Measurements from ENCODE around the gene TBC1D22A.
"Not testable (repeated sequence)": the region's sequence is repeated elsewhere in the genome, so short reads cannot be mapped to it uniquely, and the experiment has no call there.

Gene TBC1D22A

DNA sequence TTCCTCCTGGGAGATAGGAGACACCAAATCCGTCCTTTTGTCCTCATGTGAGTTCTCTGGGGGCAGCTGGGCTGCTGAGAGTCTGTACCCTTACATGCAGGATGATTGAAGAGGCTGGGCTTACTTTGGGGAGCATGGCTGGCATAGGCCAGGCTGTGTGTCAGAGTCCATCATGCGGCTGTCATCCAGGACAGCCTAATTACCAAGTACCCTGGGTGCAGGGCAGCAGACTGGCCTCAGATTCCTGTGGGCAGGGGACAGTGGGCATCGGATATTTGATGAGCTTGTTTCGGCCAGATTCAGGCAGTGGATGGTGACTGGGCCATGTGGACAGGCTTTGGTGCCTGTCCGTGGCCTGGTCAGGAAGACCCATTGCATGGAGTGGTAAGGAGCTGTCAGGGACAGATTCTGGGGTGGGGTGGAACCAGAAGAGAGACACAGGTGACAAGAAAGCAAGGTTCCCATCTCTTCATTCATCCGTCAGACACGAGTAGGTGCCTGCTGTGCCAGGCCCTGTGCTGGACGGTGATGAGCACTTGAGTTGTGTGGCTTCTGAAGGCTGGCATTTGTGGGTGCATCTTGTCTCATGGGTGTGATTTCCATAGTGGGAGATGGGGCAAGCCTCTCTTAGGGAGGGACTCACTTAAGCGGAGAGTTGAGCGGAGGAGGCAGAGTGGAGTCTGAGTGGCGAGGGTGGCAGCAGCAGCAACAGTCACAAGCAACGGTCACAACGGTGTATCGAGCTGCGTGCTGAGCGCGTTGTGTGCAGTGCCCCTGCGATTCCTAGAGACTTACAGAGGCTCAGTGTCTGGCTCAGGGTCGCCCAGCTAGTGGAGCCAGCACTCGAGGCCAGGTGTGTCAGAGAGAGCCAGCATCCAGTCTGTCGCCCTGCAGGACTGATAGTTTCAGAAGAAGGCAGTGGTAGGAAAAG lies 48.7 kb downstream of the TBC1D22A start:
- DNase-seq (ENCODE audit: low read depth in 1 of 2, low spot score in 1 of 2), result no peak

DNA sequence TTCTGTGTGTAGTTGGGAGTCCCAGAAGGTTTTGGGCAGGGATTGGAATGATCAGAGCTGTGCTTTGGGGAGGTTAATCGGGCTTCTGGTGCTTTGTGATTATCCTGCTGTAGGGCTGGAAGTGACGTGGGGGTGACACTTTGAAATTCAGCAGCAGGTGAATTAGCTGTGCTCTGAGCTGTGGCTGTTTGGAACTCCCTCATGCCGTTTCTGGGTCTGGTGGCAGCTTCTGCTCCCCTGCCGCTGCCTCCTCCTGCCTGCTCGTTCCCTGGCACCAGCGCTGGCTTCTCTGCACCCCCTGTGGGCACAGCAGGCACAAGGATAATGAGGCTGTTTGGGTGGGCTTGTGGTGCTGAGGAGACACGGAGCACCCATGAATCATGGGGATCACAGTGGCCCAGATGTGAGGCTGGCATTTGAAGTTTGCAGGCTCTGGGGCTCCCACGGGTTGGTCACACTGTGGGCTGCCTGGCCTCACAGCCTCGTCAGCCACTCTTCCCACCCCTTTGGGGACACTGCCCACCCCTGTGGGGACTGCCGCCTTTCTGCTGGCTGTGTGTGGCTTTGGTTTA lies 49.7 kb downstream of the TBC1D22A start:
- DNase-seq (ENCODE audit: low read depth in 1 of 2, low spot score in 1 of 2), result no peak

DNA sequence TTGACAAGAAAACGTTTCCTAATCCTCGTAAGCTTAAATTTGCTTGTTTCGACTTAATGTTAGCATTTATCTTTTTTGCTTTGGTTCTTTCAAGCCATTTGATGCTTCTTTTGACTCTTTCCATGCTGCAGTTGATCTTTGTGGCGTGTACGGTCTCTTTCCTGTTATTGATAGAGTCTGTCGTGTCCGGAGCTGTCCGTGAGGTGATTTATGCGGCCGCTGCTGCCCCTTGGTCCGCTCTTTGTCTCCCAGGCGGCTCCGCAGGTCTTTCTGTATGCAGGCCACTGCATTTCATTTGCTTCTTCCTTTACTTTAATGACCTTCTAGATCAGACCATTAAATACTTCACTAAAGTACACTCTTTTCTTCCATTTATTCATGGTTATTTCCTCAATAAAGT lies 50.3 kb downstream of the TBC1D22A start:
- no peak for DNase-seq (ENCODE audit: low read depth in 1 of 2, low spot score in 1 of 2)

DNA sequence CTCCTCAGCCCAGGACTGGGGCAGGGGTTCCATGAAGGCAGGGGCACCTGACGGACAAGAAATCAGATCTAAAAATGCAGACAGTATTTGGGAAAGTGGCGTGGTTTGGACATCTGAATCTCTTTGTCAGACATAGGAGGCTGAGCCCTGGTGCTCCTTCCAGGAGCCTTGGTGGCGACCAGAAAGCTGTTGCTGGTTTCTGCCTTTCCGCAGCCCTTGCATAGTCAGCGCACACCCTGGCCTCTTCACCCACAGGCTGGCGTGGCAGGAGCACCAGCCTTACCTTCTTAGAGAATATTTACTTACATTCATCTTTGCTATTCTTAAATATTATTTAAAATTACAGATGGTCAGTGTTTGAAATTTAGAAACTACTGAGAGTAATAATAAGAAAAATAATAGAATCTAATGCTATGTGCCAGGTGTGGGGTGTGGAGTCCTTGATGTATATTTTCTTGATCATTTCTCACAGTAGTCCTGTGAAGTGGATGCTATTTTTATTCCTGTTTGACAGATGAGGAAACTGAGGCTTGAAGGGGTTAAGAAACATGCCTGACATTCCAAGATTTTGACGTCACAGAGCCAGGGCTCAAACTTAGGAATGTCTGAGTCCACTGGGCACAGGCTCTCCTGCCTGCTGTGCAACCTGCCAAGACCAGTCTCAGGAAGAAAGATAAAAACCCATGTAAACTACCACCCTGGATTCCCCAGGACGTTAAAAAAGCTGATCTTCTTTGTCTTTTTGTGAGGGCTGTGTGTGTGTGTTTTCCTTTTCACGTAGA lies 51.6 kb downstream of the TBC1D22A start:
- DNase-seq (ENCODE audit: low read depth in 1 of 2, low spot score in 1 of 2), result no peak

DNA sequence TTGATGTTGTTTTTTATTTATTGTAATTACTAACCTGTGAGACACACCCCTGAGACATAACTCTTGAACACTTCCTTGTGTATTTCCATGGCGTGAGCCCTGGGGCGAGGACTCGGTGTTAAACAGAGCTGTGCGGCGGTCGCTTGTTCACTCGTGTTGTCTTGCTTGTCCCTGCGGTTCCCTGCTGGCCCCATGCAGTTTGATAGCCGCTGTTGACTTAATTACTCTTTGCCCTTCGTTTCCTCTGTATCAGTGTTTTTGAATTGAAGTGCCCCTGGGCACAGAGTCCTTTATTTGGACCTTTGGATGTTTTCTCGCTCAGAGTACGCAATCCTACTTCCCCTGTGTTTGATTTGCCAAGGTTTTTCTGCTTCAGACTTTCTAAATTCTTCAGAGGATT lies 52.7 kb downstream of the TBC1D22A start:
- no peak for DNase-seq (ENCODE audit: low read depth in 1 of 2, low spot score in 1 of 2)

DNA sequence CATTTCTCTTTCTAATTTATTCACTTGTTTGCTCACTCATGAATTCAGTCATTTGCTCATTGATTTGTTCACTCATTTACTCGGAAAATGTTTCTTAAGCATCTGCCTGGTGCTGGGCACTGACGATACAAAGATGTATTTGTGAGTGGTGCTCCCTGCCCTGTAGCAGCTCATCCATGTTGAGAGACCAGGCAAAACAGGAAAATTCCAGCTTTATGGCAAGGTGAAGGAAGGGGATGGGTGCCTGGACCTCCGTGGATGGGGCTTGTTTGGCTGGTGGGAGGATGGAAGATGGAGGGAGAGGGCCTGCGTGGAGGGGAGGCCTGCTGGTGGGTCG lies 53.1 kb downstream of the TBC1D22A start:
- no peak for DNase-seq (ENCODE audit: low read depth in 1 of 2, low spot score in 1 of 2)

DNA sequence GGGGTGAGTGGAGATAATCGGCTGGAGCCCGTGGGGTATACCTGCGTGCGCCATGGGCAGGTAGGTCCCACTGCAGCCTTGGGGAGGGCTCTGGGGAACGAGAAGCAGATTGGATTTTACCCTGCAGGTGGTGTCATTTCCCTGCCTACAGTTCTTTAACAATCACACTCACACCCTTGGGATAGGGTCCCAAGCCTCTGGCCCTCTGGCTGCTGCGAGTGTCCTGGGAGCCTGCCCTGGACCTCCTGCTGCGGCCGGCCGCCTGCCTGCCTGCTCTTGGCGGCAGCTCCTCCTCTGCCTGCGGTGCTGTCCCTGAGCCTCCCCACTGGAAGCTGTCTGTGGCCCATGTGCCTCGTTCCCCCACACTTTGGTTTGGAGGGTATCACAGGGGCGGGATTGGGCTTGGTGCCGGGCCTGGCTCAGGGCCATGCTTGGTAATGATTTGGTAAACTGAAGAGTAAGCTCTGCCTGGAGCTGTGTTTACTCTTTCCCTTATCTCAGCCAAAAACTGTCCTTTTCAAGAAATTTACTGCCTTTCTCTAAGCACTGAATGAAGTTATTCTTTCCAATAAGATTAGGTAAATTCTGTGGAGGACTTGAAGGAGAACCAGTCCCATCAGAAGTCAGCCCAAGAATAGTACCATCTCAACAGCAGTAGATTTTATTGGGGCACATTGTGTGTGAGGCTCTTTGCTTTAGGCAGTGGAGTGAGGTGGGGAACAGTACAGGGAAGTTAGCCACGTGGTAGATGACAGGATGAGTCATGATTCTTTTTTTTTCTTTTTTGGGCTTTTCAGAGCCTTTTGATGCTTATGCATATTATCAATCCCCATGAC lies 53.7 kb downstream of the TBC1D22A start:
- no peak for DNase-seq (ENCODE audit: low read depth in 1 of 2, low spot score in 1 of 2)

DNA sequence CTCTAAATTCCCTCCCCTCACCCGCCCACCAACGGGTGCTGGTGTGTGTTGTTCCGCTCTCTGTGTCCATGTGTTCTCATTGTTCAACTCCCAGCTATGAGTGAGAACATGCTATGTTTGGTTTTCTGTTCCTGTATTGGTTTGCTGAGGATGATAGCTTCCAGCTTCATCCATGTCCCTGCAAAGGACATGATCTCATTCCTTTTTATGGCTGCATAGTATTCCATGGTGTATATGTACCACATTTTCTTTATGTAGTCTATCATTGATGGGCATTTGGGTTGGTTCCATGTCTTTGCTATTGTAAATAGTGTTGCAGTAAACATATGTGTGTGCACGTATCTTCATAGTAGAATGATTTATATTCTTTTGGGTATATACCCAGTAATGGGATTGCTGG lies 54.9 kb downstream of the TBC1D22A start:
- DNase-seq (ENCODE audit: low read depth in 1 of 2, low spot score in 1 of 2), result not testable (repeated sequence)

DNA sequence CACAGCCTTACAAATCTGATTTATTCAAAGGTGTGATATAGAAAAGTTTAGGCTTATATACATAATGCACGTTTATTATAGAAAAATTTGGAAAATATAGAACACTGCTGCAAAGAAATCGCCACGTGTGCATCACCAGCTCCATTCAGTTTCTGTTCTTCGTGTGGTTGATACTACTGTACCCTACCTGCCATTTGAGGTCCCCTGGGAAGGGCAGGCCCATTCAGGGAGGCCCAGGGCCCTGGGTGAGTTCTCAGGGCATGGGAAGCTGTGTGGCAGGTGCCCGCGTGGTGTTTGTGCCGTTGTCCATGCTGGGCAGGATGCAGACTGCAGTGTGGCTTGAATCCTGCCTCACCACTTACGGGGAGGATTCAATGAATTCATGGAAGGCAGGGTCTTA lies 60.8 kb downstream of the TBC1D22A start:
- no peak for DNase-seq (ENCODE audit: low read depth in 1 of 2, low spot score in 1 of 2)

DNA sequence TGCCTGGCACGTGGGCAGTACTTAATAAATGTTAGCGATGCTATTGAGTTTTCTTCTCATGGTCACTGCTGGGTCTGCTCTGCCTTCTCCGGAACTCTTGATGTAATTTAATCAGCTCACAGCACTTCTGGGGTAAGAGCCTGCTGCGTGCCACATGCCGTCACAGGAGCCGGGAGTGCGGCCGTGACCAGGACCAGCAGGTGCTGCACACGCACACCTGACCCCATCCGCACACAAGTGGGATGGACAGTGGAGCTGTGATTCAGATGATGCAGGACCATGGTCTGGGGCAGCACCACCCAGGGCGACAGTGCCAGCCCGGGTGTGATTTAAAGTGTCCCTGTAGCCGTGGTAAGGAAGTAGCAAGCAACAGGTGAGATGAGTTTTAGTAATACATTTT lies 61.2 kb downstream of the TBC1D22A start:
- DNase-seq (ENCODE audit: low read depth in 1 of 2, low spot score in 1 of 2), result no peak

DNA sequence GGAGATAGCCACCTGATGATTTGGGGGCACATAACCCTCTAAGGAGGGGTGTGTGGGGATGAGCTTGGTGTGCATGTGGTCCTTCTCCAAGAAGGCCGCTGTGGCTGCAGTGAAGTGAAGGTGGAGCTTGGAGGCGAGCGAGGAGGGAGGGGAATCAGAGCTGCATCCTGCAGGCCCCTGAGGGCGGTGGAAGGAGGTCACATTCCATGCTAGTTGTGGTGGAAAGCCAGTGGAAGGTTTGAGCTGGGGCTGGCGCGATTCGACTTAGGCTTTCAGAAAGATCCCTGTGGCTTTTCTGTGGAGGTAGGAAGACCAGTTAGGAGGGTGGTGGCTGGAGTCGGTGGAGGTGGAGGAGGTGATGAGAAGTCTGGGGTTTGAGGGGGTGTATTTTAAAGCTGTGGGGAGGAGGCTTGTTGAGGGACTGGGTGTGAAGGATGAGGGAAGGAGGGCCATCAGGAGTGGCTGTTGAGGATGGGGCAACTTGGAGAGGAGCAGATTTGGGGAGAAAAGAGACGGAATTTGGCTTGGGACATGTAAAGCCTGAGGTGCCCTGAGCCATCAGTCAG lies 62.0 kb downstream of the TBC1D22A start:
- DNase-seq (ENCODE audit: low read depth in 1 of 2, low spot score in 1 of 2), result no peak

DNA sequence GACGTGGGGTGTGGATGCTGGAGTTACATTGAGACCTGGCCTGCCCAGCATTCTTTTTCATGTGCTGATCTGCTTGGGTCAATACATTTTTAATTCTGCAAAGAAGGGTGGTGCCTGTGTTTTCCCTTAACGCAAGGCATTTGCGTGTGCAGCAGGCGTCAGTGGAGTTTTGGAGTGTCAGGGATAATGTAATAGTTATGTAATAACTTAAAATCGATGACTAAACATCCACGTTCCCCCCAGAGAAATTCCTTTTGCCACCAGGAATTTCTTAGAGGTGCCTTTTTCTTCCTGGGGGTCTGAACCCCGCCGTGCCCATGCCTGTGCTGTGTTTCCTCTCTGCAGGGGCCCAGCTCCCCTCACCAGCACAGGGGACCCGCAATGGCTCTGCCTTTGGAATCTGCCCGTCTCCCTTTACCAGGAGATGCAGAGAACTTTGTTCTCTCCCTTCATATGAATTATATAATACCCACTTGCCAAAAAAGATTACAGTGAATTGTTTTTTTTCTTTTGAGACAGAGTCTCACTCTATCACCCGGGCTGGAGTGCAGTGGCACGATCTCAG lies 62.6 kb downstream of the TBC1D22A start:
- no peak for DNase-seq (ENCODE audit: low read depth in 1 of 2, low spot score in 1 of 2)

DNA sequence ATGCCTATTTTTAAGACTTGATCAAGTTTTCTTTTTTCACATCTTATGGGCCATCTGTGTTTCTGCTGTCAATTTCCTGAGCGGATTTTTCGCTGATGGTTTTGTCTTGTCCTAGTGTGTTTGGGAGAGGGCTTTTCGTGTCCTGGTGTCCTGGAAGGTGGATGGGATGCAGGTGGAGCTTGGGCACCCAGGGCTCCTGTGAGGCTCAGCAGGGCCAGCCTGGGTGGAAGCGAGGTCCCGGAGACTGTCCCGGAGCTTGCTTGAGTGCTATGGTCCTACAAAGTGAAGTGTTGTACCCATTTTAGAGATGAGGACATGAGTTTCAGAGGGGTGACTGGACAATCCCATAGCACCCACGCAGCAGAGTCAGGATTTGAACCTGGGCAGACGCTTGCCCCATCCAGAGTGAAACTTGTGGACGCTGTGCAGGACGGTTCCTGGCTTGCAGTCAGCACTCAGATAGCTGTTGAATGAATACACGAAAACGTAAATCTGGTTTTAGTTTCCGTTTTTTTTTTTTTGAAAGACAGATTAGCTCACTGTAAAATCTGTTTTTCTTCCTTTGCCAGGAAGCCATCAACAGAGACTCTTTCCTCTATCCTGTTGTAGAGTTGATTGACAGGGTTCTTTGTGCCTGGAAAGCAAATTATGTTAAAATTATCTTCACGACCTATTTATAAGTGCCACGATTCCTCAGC lies 64.1 kb downstream of the TBC1D22A start:
- no peak for DNase-seq (ENCODE audit: low read depth in 1 of 2, low spot score in 1 of 2)

DNA sequence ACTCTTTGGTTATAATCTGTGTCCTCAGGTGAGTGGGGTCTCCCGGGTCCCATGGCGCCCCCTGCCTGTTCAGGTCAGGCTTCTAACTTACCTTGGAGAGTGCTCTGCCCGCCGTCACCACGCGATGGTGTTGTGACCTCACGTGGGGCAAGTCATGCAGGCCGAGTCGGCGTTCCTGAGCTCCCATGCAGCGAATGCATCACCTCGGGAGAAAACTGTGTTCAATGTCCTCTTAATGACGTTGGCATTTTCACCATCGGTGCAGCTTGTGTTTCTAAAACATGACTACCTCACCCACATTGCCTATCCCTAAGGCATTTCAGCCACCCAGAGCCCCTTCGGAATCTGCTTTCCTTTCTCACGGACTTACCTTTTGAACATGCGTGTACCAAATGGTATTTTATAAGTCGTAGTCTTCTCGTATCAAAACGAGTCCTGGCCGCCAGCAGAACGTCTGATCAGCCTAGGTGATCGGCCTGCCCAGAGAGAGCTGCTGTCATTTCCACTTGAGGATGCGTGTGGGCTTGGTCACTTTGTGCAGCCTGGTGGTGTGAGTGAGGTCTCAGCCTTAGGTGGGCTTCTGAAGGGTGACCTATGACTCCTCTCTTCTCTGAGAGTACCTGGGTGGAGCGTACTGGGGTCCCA lies 64.8 kb downstream of the TBC1D22A start:
- no peak for DNase-seq (ENCODE audit: low read depth in 1 of 2, low spot score in 1 of 2)

DNA sequence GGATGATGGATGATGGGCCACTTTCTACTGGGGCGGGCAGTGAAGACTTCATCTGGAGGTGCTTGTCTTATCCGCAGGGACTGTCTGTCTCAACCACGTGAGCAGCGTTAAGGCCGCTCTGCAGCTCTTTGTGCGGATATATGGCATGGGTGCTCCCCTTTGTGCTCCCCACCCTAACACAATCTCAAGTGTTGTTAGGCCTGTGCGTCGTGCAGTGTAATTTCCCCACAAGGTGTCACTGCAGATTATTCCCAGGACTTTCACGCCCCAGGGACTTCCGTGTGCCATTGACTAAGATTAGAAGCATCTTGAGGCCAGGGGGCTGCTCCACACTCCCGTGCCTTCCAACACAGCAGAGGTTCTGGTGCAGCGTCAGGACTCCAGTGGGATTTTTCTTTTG lies 65.3 kb downstream of the TBC1D22A start:
- DNase-seq (ENCODE audit: low read depth in 1 of 2, low spot score in 1 of 2), result no peak

DNA sequence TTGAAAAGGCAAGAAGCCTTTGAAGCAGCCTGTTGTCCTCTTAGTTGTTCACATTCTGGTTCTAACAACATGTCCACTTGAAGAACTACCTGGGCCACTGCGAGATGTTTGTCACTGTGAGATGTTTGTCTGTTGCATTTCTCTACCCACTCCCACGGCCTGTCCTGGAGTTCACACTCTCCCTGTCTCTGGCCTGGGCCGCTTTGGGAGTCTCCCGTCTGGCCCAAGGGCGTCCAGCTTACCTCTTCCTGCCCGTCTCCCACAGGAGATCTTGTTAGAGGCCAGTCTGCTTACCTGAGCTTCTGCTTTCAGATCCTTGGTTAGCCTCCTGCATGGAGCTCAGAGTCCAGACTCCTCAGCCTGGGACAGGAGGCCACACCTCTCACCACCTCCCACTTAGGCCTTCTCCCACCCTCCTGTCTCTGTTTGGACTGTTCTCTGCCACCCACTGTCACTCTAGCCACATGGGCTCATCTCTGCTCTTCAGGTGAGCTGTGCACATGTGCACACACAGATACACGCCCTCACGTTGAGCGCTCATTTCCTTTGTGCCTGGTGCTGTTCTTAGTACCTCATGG lies 66.0 kb downstream of the TBC1D22A start:
- no peak for DNase-seq (ENCODE audit: low read depth in 1 of 2, low spot score in 1 of 2)

DNA sequence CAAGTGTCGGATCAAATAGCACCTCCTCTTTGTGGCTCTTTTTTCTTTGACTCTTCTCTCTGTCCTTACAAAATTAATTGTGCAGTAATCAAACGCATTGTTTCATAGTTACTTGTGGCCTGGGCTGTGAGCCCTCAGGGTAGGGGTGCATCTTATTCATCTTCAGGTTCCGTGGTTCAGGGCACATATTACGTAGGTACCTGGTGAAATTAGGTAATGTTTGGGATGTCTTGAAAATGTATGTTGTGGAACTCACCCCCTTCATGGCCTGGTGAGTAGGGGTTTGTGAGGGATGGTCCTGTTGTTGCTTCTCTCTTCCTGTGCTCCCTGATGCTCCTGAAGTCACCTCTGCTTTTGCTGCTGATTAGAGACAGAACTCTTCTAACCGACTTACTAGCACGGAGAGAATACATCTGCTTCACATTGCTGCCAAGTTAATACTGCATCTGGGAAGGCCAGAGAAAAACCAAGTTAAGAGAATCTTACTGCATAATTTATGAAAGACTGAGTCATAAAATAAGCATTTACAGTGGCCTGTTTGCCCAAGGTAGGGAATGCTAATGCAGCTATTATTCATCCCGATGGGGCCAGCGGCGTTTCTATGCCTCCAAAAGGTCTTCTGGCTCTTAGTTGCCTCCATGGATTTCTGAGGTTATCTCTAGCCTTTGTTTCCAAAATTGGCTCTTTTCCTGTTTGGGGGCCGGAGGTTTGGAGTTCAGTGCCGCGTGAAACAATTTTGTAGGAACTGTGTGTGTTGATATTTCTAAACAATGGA lies 66.9 kb downstream of the TBC1D22A start:
- no peak for DNase-seq (ENCODE audit: low read depth in 1 of 2, low spot score in 1 of 2)

DNA sequence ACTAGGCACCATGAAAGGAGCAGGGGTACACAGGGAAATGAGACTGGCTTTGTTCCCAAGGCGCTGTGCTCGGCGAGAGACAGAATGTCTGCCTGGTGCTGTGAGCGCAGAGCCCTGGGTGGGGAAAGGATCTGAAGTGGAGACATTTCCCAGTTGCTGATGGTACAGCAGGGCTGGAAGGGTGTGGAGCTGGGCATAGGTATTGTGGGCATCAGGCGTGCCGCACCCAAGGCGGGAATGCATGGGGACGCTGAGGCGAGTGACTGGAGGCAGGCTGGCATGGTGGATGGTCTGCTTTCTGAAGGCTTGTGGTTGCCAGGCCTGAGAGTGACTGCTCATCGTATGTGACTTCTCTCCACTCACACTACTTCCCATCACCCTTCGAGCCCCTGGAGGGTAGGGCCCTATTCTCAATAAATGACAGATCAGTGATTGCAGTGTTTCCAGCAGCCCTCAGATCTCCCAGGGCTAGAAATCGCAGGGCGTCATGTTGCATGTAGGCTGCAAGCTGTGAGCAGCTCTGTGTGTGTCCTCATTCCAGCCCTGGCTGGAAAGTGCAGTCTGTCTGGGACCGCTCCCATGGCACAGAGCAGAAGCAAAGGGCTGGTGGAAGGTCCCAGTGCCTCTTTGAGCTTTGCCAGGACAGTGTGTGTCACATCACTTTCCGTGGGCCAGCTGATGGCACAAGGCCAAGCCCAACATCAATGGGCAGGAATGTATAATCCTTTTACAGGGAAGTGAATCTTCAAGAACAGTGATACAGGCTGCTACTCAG lies 67.7 kb downstream of the TBC1D22A start:
- no peak for DNase-seq (ENCODE audit: low read depth in 1 of 2, low spot score in 1 of 2)
